Measurements from ENCODE around the gene ZNF701. TPM values are rescaled to one million over a fixed set of nuclear protein-coding genes. Genes with fewer than 3 reads are reported as not detected.
A peak's percentile ranks its signal among the peaks of the same experiment; 100 is the strongest.

ZNF701 gene
- total and polyA plus RNA-seq, 2 of the 8 experiments (the other 6 are each of a cell fraction or from before 2014, with no cell fraction given): 4.9 to 18.7 TPM

- peaks cover 0 to 2% (median 0%) of the 10 kb centered on the region in 4 experiments; a peak in 1 of 7 replicates for H3K4me1 ChIP-seq (replicated peaks in 1 of 4; ENCODE audit: control insufficient read depth in 3 of 4, insufficient read depth in 4 of 4, low read length in 3 of 4)
- H3K27ac ChIP-seq (ENCODE audit: low read depth, low read length): no peak overlapping the region
- peak overlapping the region; percentile 54; the same call in 1 of the 2 replicates for H4K8ac ChIP-seq (ENCODE audit: extremely low read depth, insufficient read depth, low read length)
- CTCF ChIA-PET (ENCODE audit: partially characterized antibody): interaction anchor here (1.3 kb wide), 1 partner anchor 54 kb away, joined by 3 read pairs; no protein-coding TSS in a partner anchor
- H4K91ac ChIP-seq (replicated peaks; ENCODE audit: insufficient read length, low read length): peak overlapping the region; percentile 81
- FAIRE-seq: no peak
- H3K4me3 ChIP-seq (ENCODE audit: extremely low read depth in 1 of 4, insufficient read depth in 2 of 4, low read depth in 3 of 4, low read length in 4 of 4): peak overlapping the region; percentile 84 to 87 (median 86)
- H3K56ac ChIP-seq (replicated peaks; ENCODE audit: insufficient read length, low read depth, low read length): peak overlapping the region; percentile 30
- no peaks in the 10 kb centered on the region for H3K9me3 ChIP-seq (ENCODE audit: insufficient read depth in 2 of 2, low read depth in 1 of 2, low read length in 1 of 2)
- H3K18ac ChIP-seq (ENCODE audit: extremely low read depth, low read length): peak overlapping the region; percentile 60
- H3K79me2 ChIP-seq (ENCODE audit: control insufficient read depth in 1 of 2, insufficient read depth in 2 of 2, low read length in 2 of 2): peaks cover 0 to 2% of the 10 kb centered on the region in 2 experiments; a peak in 2 of 4 replicates
- H3K14ac ChIP-seq (ENCODE audit: insufficient read length): no peak overlapping the region
- H3K79me1 ChIP-seq (ENCODE audit: low read depth, low read length): no peaks in the 10 kb centered on the region
- no peak overlapping the region; the same call in 1 of the 2 replicates for H2BK12ac ChIP-seq (ENCODE audit: low read depth, low read length)
- POLR2A ChIA-PET (ENCODE audit: partially characterized antibody): interaction anchor here (1.3 to 1.6 kb wide), 2 partner anchors 15 to 35 kb away, joined by 3 to 4 read pairs; no protein-coding TSS in a partner anchor
- H3K9ac ChIP-seq (replicated peaks in 1 of 4; ENCODE audit: extremely low read depth in 1 of 4, low read depth in 3 of 4, low read length in 3 of 4): peak overlapping the region in 3 of 4 experiments; percentile 60 to 67 (median 66); a peak in 6 of 7 replicates
- 2% methylated on average over 34 of the region's 50 CpGs; no CpG with 5 or more reads in 1 of the 2 experiments for WGBS, 2 experiments (ENCODE audit: extremely low coverage in 1 of 2, insufficient coverage in 1 of 2, insufficient read length in 1 of 2, insufficient replicate concordance in 2 of 2, low coverage in 1 of 2, low lambda C conversion rate in 2 of 2, missing lambda C conversion rate in 1 of 2)
- no peak overlapping the region for H3K23ac ChIP-seq (ENCODE audit: insufficient read length)
- H3K36me3 ChIP-seq (ENCODE audit: control insufficient read depth in 2 of 4, insufficient read depth in 4 of 4, low read length in 3 of 4): no peaks in the 10 kb centered on the region
- peak overlapping the region; percentile 78; the same call in 1 of the 2 replicates for H2AFZ ChIP-seq (ENCODE audit: low read length)
- H3K4ac ChIP-seq (replicated peaks; ENCODE audit: insufficient read length, low read depth, low read length): no peak overlapping the region
- H3K23me2 ChIP-seq (ENCODE audit: low read depth, low read length): peaks cover 8% of the 10 kb centered on the region
- H3K4me2 ChIP-seq (ENCODE audit: insufficient read depth in 1 of 2, low read depth in 2 of 2, low read length in 2 of 2): peak overlapping the region; percentile 93 to 98
- no peaks in the 10 kb centered on the region; a peak in 1 of 7 replicates for H3K27me3 ChIP-seq (replicated peaks in 1 of 4; ENCODE audit: control insufficient read depth in 3 of 4, extremely low read depth in 1 of 4, insufficient read depth in 3 of 4, low read length in 3 of 4)
- H2BK5ac ChIP-seq (ENCODE audit: low read depth, low read length): peak overlapping the region; percentile 24; the same call in 1 of the 2 replicates
- H2BK15ac ChIP-seq (ENCODE audit: low read length): no peak overlapping the region
- no peak overlapping the region for H2AK5ac ChIP-seq (ENCODE audit: low read depth, low read length)
- H2BK120ac ChIP-seq (replicated peaks; ENCODE audit: low read depth, low read length): no peak overlapping the region
- peaks cover 0 to 2% of the 10 kb centered on the region in 2 experiments for H4K20me1 ChIP-seq (replicated peaks in 1 of 2; ENCODE audit: control insufficient read depth in 1 of 2, insufficient read depth in 2 of 2, low read length in 2 of 2)
- H4K5ac ChIP-seq (ENCODE audit: insufficient read length, low read depth, low read length): no peak overlapping the region
- DNase-seq (ENCODE audit: low read depth in 1 of 2, low spot score in 2 of 2): peak; percentile 41 to 92
- H2BK20ac ChIP-seq (ENCODE audit: low read length): no peak overlapping the region
- TF ChIP-seq POLR2AphosphoS5 (IDR thresholded peaks at IDR 0.05; ENCODE audit: low read depth, low read length): peak; percentile 70; the same call in 1 of the 2 replicates
- no peak for TF ChIP-seq RNF2 (IDR thresholded peaks at IDR 0.05; ENCODE audit: borderline replicate concordance, low read depth, low read length, missing control alignments, poor library complexity, severe bottlenecking)
- TF ChIP-seq SAP30 (IDR thresholded peaks at IDR 0.05; ENCODE audit: insufficient read depth, insufficient replicate concordance, low read length): peak; percentile 49
- TF ChIP-seq, protein P1, sequence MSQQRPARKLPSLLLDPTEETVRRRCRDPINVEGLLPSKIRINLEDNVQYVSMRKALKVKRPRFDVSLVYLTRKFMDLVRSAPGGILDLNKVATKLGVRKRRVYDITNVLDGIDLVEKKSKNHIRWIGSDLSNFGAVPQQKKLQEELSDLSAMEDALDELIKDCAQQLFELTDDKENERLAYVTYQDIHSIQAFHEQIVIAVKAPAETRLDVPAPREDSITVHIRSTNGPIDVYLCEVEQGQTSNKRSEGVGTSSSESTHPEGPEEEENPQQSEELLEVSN (IDR thresholded peaks at IDR 0.05): peak; percentile 49; the same call in 1 of the 2 replicates
These were observed 34.2 kb upstream of the ZNF701 start for GRCh38 chr19:52535771-52536447.
